ENCODE measurements around the gene TMEM39A. TPM values are rescaled to one million over a fixed set of nuclear protein-coding genes. Genes with fewer than 3 reads are reported as not detected.
A peak's percentile ranks its signal among the peaks of the same experiment; 100 is the strongest.

Gene TMEM39A
- total and polyA plus RNA-seq, 5 donors from 2014 or later: 8.5 to 49.7 (median 12.3) TPM

DNA sequence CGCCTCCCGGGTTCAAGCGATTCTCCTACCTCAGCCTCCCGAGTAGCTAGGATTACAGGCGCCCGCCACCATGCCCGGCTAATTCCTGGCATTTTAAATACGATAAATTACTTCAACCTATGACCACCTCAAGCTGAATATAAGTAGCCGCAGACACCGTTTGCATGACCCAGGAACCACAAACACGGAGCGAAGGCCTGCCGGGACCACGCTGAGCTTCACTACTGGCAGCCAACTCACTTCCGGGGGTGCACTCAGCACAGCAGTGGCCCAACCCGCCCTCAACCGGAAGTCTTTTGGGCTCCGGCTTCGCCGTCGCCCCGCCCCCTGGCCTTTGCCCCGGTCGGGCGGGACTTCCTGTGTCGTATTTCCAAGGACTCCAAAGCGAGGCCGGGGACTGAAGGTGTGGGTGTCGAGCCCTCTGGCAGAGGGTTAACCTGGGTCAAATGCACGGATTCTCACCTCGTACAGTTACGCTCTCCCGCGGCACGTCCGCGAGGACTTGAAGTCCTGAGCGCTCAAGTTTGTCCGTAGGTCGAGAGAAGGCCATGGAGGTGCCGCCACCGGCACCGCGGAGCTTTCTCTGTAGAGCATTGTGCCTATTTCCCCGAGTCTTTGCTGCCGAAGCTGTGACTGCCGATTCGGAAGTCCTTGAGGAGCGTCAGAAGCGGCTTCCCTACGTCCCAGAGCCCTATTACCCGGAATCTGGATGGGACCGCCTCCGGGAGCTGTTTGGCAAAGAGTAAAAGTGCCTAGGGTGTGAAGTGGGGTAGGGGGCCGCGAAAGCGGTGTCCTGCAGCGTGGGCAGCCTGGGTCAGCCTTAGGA is 35.0 kb upstream of the TMEM39A start, which contains the start of gene TIMMDC1:
Gene TIMMDC1 (plus strand): TSS at position 362 of the 826 bp plus-strand sequence. CDS start 187 bp downstream, at position 549.
- Histone ChIP-seq H3K4me1 (ENCODE audit: control insufficient read depth, insufficient read depth, low read length, poor library complexity, severe bottlenecking) (peaks cover 28% of the 10 kb centered on the region), H3K27me3 (ENCODE audit: control insufficient read depth, insufficient read depth, low read length) (no peaks in the 10 kb centered on the region), H3K27ac (ENCODE audit: insufficient read depth, low read length, poor library complexity, severe bottlenecking) (peak within 1 kb of the TSS; percentile 93), H3K9me3 (ENCODE audit: control insufficient read depth in 2 of 2, low read length in 2 of 2) (no peaks in the 10 kb centered on the region), H3K36me3 (ENCODE audit: control insufficient read depth, insufficient read depth, low read length) (no peaks in the 10 kb centered on the region), H3K4me3 (ENCODE audit: low read depth, low read length) (peak within 1 kb of the TSS; percentile 90)
- Mint-ChIP-seq H3K27me3 (no peaks in the 10 kb centered on the region), H3K4me3 (peak within 1 kb of the TSS; percentile 93 to 99 (median 98)), H3K4me1 (peaks cover 14 to 41% (median 25%) of the 10 kb centered on the region in 4 donors), H3K36me3 (peaks cover 3% of the 10 kb centered on the region), H3K27ac (peak within 1 kb of the TSS; percentile 98 to 100 (median 99)), H3K9me3 (no peaks in the 10 kb centered on the region)
- DNase-seq (peak; percentile 97 to 98 (median 97)), ATAC-seq (ENCODE audit: low read depth in 2 of 2) (peak; percentile 99)

DNA sequence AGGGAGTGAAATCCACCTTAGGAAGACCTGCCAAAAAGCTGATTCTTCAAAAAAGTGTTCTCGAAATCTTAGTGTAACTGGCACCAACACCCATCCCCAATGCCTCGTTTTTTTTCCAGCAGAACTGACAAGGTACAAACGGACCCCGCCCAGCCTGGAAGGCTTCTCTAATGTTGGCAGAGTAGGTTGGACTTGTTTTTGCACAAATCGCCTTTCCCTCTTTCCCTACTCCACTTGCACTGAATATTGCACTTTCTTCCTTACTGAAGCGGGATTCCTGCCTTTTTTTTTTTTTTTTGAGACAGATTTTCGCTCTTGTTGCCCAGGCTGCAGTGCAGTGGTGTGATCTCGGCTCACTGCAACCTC is 34.4 kb upstream of the TMEM39A start:
- DNase-seq (peak in 1 of 3 donors; percentile 40), ATAC-seq (ENCODE audit: low read depth in 2 of 2) (no peak)
- Histone ChIP-seq H3K4me1 (ENCODE audit: control insufficient read depth, insufficient read depth, low read length, poor library complexity, severe bottlenecking) (peaks cover 28% of the 10 kb centered on the region), H3K27me3 (ENCODE audit: control insufficient read depth, insufficient read depth, low read length) (no peaks in the 10 kb centered on the region), H3K27ac (ENCODE audit: insufficient read depth, low read length, poor library complexity, severe bottlenecking) (peak overlapping the region; percentile 93), H3K9me3 (ENCODE audit: control insufficient read depth in 2 of 2, low read length in 2 of 2) (no peaks in the 10 kb centered on the region), H3K4me3 (ENCODE audit: low read depth, low read length) (peak overlapping the region; percentile 90), H3K36me3 (ENCODE audit: control insufficient read depth, insufficient read depth, low read length) (no peaks in the 10 kb centered on the region)
- Mint-ChIP-seq H3K36me3 (peaks cover 6% of the 10 kb centered on the region), H3K27ac (peak overlapping the region; percentile 98 to 100 (median 99)), H3K9me3 (no peaks in the 10 kb centered on the region), H3K4me1 (peaks cover 14 to 39% (median 26%) of the 10 kb centered on the region in 4 donors), H3K27me3 (no peaks in the 10 kb centered on the region), H3K4me3 (peak overlapping the region; percentile 93 to 99 (median 98))

- peaks cover 15% of the 10 kb centered on the region for H3K36me3 ChIP-seq (ENCODE audit: control insufficient read depth, insufficient read depth, low read length)
- no peak overlapping the region for H3K27ac Mint-ChIP-seq
- no peaks in the 10 kb centered on the region for H3K9me3 Mint-ChIP-seq
- H3K36me3 Mint-ChIP-seq: peaks cover 21% of the 10 kb centered on the region
- H3K4me1 ChIP-seq (ENCODE audit: control insufficient read depth, insufficient read depth, low read length, poor library complexity, severe bottlenecking): peaks cover 11% of the 10 kb centered on the region
- no peak for DNase-seq
- ATAC-seq (ENCODE audit: low read depth in 2 of 2): no peak
- H3K27me3 ChIP-seq (ENCODE audit: control insufficient read depth, insufficient read depth, low read length): no peaks in the 10 kb centered on the region
- no peak overlapping the region for H3K27ac ChIP-seq (ENCODE audit: insufficient read depth, low read length, poor library complexity, severe bottlenecking)
- no peak overlapping the region for H3K4me3 ChIP-seq (ENCODE audit: low read depth, low read length)
- no peaks in the 10 kb centered on the region for H3K9me3 ChIP-seq (ENCODE audit: control insufficient read depth in 2 of 2, low read length in 2 of 2)
- H3K4me3 Mint-ChIP-seq: peak overlapping the region in 1 of 4 donors; percentile 55
- no peaks in the 10 kb centered on the region for H3K27me3 Mint-ChIP-seq
- peaks cover 7 to 21% (median 12%) of the 10 kb centered on the region in 4 donors for H3K4me1 Mint-ChIP-seq
Observed at GRCh38 chr3:119494597-119494996, 31.2 kb upstream of the TMEM39A start.

- H3K36me3 ChIP-seq (ENCODE audit: control insufficient read depth, insufficient read depth, low read length): peaks cover 29% of the 10 kb centered on the region
- no peaks in the 10 kb centered on the region for H3K9me3 Mint-ChIP-seq
- H3K27ac Mint-ChIP-seq: peak overlapping the region in 1 of 3 donors; percentile 71
- H3K4me1 Mint-ChIP-seq: peaks cover 5 to 11% (median 8%) of the 10 kb centered on the region in 4 donors
- no peaks in the 10 kb centered on the region for H3K27me3 Mint-ChIP-seq
- no peak overlapping the region for H3K4me3 Mint-ChIP-seq
- no peaks in the 10 kb centered on the region for H3K4me1 ChIP-seq (ENCODE audit: control insufficient read depth, insufficient read depth, low read length, poor library complexity, severe bottlenecking)
- DNase-seq (no peak), ATAC-seq (ENCODE audit: low read depth in 2 of 2) (no peak)
- H3K36me3 Mint-ChIP-seq: peaks cover 22% of the 10 kb centered on the region
- no peak overlapping the region for H3K27ac ChIP-seq (ENCODE audit: insufficient read depth, low read length, poor library complexity, severe bottlenecking)
- no peaks in the 10 kb centered on the region for H3K9me3 ChIP-seq (ENCODE audit: control insufficient read depth in 2 of 2, low read length in 2 of 2)
- H3K27me3 ChIP-seq (ENCODE audit: control insufficient read depth, insufficient read depth, low read length): no peaks in the 10 kb centered on the region
- H3K4me3 ChIP-seq (ENCODE audit: low read depth, low read length): no peak overlapping the region
Observed at GRCh38 chr3:119492810-119493209, 29.4 kb upstream of the TMEM39A start.

GRCh38 chr3:119492128-119492527 is 28.7 kb upstream of the TMEM39A start:
- Histone ChIP-seq H3K27ac (ENCODE audit: insufficient read depth, low read length, poor library complexity, severe bottlenecking) (no peak overlapping the region), H3K4me1 (ENCODE audit: control insufficient read depth, insufficient read depth, low read length, poor library complexity, severe bottlenecking) (no peaks in the 10 kb centered on the region), H3K9me3 (ENCODE audit: control insufficient read depth in 2 of 2, low read length in 2 of 2) (no peaks in the 10 kb centered on the region), H3K36me3 (ENCODE audit: control insufficient read depth, insufficient read depth, low read length) (peaks cover 31% of the 10 kb centered on the region), H3K27me3 (ENCODE audit: control insufficient read depth, insufficient read depth, low read length) (no peaks in the 10 kb centered on the region), H3K4me3 (ENCODE audit: low read depth, low read length) (no peak overlapping the region)
- ATAC-seq (ENCODE audit: low read depth in 2 of 2) (no peak), DNase-seq (no peak)
- Mint-ChIP-seq H3K27me3 (no peaks in the 10 kb centered on the region), H3K36me3 (peaks cover 22% of the 10 kb centered on the region), H3K4me1 (peaks cover 2 to 5% (median 4%) of the 10 kb centered on the region in 4 donors), H3K9me3 (no peaks in the 10 kb centered on the region), H3K27ac (no peak overlapping the region), H3K4me3 (no peak overlapping the region)

DNA sequence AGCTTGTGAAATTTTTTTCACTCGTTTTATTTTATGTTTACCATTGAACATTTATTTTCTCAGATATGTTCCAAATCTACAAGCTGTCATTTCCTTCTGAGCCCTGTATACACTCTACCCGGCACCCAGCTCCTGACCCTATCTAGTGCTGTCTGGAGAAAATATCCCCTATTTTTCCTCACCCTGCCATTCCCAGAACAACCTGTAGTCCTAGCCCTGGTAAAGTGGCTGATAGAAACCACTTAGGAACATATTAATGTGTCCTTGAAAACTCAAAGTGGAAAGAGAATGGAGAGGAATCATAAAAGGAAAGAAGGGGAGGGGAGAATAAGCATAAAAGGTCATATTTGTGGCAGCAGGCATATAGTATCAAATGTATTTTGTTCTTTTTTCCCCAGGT is 26.7 kb upstream of the TMEM39A start:
- H3K4me3 Mint-ChIP-seq: no peak overlapping the region
- ATAC-seq (ENCODE audit: low read depth in 2 of 2): no peak
- H3K36me3 ChIP-seq (ENCODE audit: control insufficient read depth, insufficient read depth, low read length): peaks cover 48% of the 10 kb centered on the region
- peaks cover 2 to 5% (median 4%) of the 10 kb centered on the region in 4 donors for H3K4me1 Mint-ChIP-seq
- no peak overlapping the region for H3K4me3 ChIP-seq (ENCODE audit: low read depth, low read length)
- H3K4me1 ChIP-seq (ENCODE audit: control insufficient read depth, insufficient read depth, low read length, poor library complexity, severe bottlenecking): no peaks in the 10 kb centered on the region
- no peaks in the 10 kb centered on the region for H3K9me3 Mint-ChIP-seq
- H3K27ac ChIP-seq (ENCODE audit: insufficient read depth, low read length, poor library complexity, severe bottlenecking): no peak overlapping the region
- H3K27me3 ChIP-seq (ENCODE audit: control insufficient read depth, insufficient read depth, low read length): no peaks in the 10 kb centered on the region
- DNase-seq: no peak
- H3K27ac Mint-ChIP-seq: peak overlapping the region in 2 of 3 donors; percentile 8 to 49
- H3K9me3 ChIP-seq (ENCODE audit: control insufficient read depth in 2 of 2, low read length in 2 of 2): no peaks in the 10 kb centered on the region
- no peaks in the 10 kb centered on the region for H3K27me3 Mint-ChIP-seq
- H3K36me3 Mint-ChIP-seq: peaks cover 35% of the 10 kb centered on the region

DNA sequence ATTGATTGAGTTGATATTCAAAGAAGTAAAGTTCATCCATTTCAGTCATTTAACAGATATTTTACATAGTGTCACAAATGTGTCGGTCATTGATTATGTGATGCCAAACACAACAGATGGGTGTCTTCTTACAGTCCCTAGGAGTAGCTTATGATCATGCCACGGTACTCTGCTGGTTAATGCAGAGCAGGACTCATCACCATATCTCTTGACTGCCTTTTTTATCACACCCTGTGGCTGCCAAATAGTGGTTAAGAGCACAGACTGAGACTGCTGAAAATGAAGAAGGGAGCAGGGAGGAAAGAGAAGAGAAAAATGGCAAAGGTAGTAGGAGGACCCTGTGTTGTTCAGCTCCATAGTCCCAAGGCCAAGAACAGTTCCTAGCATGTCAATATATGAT is 22.1 kb upstream of the TMEM39A start:
- Mint-ChIP-seq H3K4me1 (peaks cover 2 to 13% (median 3%) of the 10 kb centered on the region in 4 donors), H3K27me3 (no peaks in the 10 kb centered on the region), H3K27ac (no peak overlapping the region), H3K4me3 (no peak overlapping the region), H3K9me3 (no peaks in the 10 kb centered on the region), H3K36me3 (peaks cover 49% of the 10 kb centered on the region)
- Histone ChIP-seq H3K4me1 (ENCODE audit: control insufficient read depth, insufficient read depth, low read length, poor library complexity, severe bottlenecking) (no peaks in the 10 kb centered on the region), H3K27me3 (ENCODE audit: control insufficient read depth, insufficient read depth, low read length) (no peaks in the 10 kb centered on the region), H3K9me3 (ENCODE audit: control insufficient read depth in 2 of 2, low read length in 2 of 2) (no peaks in the 10 kb centered on the region), H3K27ac (ENCODE audit: insufficient read depth, low read length, poor library complexity, severe bottlenecking) (no peak overlapping the region), H3K36me3 (ENCODE audit: control insufficient read depth, insufficient read depth, low read length) (peaks cover 69% of the 10 kb centered on the region), H3K4me3 (ENCODE audit: low read depth, low read length) (no peak overlapping the region)
- DNase-seq: no peak
- ATAC-seq (ENCODE audit: low read depth in 2 of 2): no peak

All from CD4-positive, CD25-positive, alpha-beta regulatory T cell (primary cell).